Activated naive CD4-positive, alpha-beta T cell (primary cell): Measurements from ENCODE around the gene IL4R.
A peak's percentile ranks its signal among the peaks of the same experiment; 100 is the strongest.
"Not testable (repeated sequence)": the region's sequence is repeated elsewhere in the genome, so short reads cannot be mapped to it uniquely, and the experiment has no call there.

ENCODE experiments used
- DNase-seq, 4 experiments: peaks; one replicate each; lab custom pipeline; 2025; lab: John Stamatoyannopoulos, UW

The IL4R gene

GRCh38 chr16:27381236-27381635 lies 67.5 kb downstream of the IL4R start:
- no peak for DNase-seq

GRCh38 chr16:27381974-27382855 lies 68.4 kb downstream of the IL4R start:
- DNase-seq: no peak

GRCh38 chr16:27383556-27384243 lies 69.9 kb downstream of the IL4R start:
- no peak for DNase-seq

GRCh38 chr16:27384425-27384824 lies 70.7 kb downstream of the IL4R start:
- DNase-seq: no peak

- no peak for DNase-seq
These were observed 71.6 kb downstream of the IL4R start for GRCh38 chr16:27385398-27385797.

- DNase-seq: no peak
These were observed 72.9 kb downstream of the IL4R start for GRCh38 chr16:27386674-27387073.

- no peak for DNase-seq
These were observed 74.0 kb downstream of the IL4R start for GRCh38 chr16:27387724-27388123.

- no peak for DNase-seq
These were observed 75.6 kb downstream of the IL4R start for GRCh38 chr16:27389272-27389961.

- no peak for DNase-seq
These were observed 76.4 kb downstream of the IL4R start for GRCh38 chr16:27390151-27390550.

- DNase-seq: no peak
These were observed 78.9 kb downstream of the IL4R start for GRCh38 chr16:27392671-27393070.

GRCh38 chr16:27394516-27394915 lies 80.7 kb downstream of the IL4R start:
- DNase-seq: no peak

- not testable (repeated sequence) for DNase-seq
These were observed 84.6 kb downstream of the IL4R start for GRCh38 chr16:27398341-27398893.

- no peak for DNase-seq
These were observed 85.4 kb downstream of the IL4R start for GRCh38 chr16:27398894-27399853.

GRCh38 chr16:27399969-27400368 lies 86.2 kb downstream of the IL4R start:
- no peak for DNase-seq

GRCh38 chr16:27400751-27401620 lies 87.2 kb downstream of the IL4R start:
- DNase-seq: no peak

- peak; percentile 53 to 88 (median 74) for DNase-seq
These were observed 88.2 kb downstream of the IL4R start, which contains the start of gene IL21R for GRCh38 chr16:27401768-27402568. Gene IL21R, plus strand, starts transcription at chr16:27402174. Its CDS starts 27,898 bp downstream, at chr16:27430072.

GRCh38 chr16:27402569-27402963 lies 88.8 kb downstream of the IL4R start:
- no peak for DNase-seq

GRCh38 chr16:27402964-27403600 lies 89.3 kb downstream of the IL4R start:
- DNase-seq: peak in 1 of 4 experiments; percentile 17

GRCh38 chr16:27403601-27403992 lies 89.8 kb downstream of the IL4R start:
- no peak for DNase-seq
